Tibial artery (tissue), 4 donors: Measurements from ENCODE around the gene DTYMK.
A peak's percentile ranks its signal among the peaks of the same experiment; 100 is the strongest.

Experiments used
- DNase-seq, 2 donors: peaks; one replicate each; pipeline ENCODE4 v3.0.0-alpha.2; 2019
- H3K27ac ChIP-seq, 2 donors: fragments of 200-600 bp; sonication (generic) in 1 of 2; 1 replicate in 1 of 2; 2 replicates in 1 of 2; pipeline ENCODE4 v1.5.1; 2018 to 2019; ENCODE audit warnings: mild to moderate bottlenecking in 1 of 2
- H3K27me3 ChIP-seq, 2 donors: fragments of 200-600 bp; sonication (generic) in 1 of 2; one replicate each; pipeline versions ENCODE4 v1.5.1 to v1.6.0; 2016 to 2019
- H3K36me3 ChIP-seq, 3 donors: fragments of 200-600 bp; sonication (generic) in 2 of 3; one replicate each; pipeline ENCODE4 v1.5.1; 2016 to 2019; ENCODE audit warnings: mild to moderate bottlenecking in 2 of 3
- H3K4me1 ChIP-seq, 4 donors: fragments of 200-600 bp; sonication (generic) in 2 of 4; 1 replicate in 3 of 4; 2 replicates in 1 of 4; pipeline ENCODE4 v1.5.1; 2016 to 2019
- H3K4me3 ChIP-seq, 2 donors: fragments of 200-600 bp; sonication (generic) in 1 of 2; 1 replicate in 1 of 2; 2 replicates in 1 of 2; pipeline ENCODE4 v1.5.1; 2018 to 2019; ENCODE audit warnings: mild to moderate bottlenecking in 2 of 2
- H3K9me3 ChIP-seq, 3 donors: fragments of 200-600 bp; sonication (generic) in 1 of 3; one replicate each; pipeline ENCODE4 v1.5.1; 2016 to 2019
- CTCF ChIP-seq, 2 experiments: fragments of 200-600 bp in 1 of 2; fragments of 450-650 bp in 1 of 2; IDR thresholded peaks; one replicate each; pipeline ENCODE4 v1.5.1; 2017 to 2019; ENCODE audit warnings: antibody characterized with exemption in 2 of 2, mild to moderate bottlenecking in 1 of 2, moderate library complexity in 1 of 2
- intact Hi-C: fragments of 100-400 bp; cut with DNase I; formaldehyde crosslinking; loops from one replicate; pipeline ENCODE4 v1.15.0; 2023; ENCODE audit warnings: low total_unique reads

Gene DTYMK

GRCh38 chr2:241686650-241687425 is at the start of gene DTYMK:
TSS of gene DTYMK (minus strand) at chr2:241686815. CDS start at chr2:241686783, 32 bp downstream.
- no peaks in the 10 kb centered on the region for H3K27me3 ChIP-seq
- no peak for TF ChIP-seq CTCF (IDR thresholded peaks at IDR 0.05)
- peak; percentile 96 to 98 for DNase-seq
- intact Hi-C loops = loop anchor here (2.0 to 10.0 kb wide), 3 partner anchors 45 to 188 kb away; partner anchors contain the start of genes ATG4B, D2HGDH and THAP4
- peaks cover 0 to 33% (median 27%) of the 10 kb centered on the region in 4 donors for H3K4me1 ChIP-seq
- peak within 1 kb of the TSS; percentile 74 to 89 for H3K4me3 ChIP-seq
- no peaks in the 10 kb centered on the region for H3K9me3 ChIP-seq
- H3K27ac ChIP-seq = peak within 1 kb of the TSS; percentile 87 to 95
- H3K36me3 ChIP-seq = peaks cover 7 to 28% (median 9%) of the 10 kb centered on the region in 3 donors

- Histone ChIP-seq H3K4me3 (no peak overlapping the region), H3K4me1 (peaks cover 0 to 17% (median 13%) of the 10 kb centered on the region in 4 donors), H3K36me3 (peaks cover 0 to 12% (median 0%) of the 10 kb centered on the region in 3 donors), H3K27ac (no peak overlapping the region), H3K27me3 (no peaks in the 10 kb centered on the region), H3K9me3 (no peaks in the 10 kb centered on the region)
- no peak for DNase-seq
- intact Hi-C loops = no loop called here
- TF ChIP-seq CTCF (IDR thresholded peaks at IDR 0.05) = no peak
Measured at GRCh38 chr2:241736111-241736510, 49.5 kb upstream of the DTYMK start.

- Histone ChIP-seq H3K27me3 (no peaks in the 10 kb centered on the region), H3K27ac (peak within 1 kb of the TSS; percentile 84 to 87), H3K36me3 (peaks cover 0 to 12% (median 0%) of the 10 kb centered on the region in 3 donors), H3K4me1 (peaks cover 0 to 17% (median 13%) of the 10 kb centered on the region in 4 donors), H3K4me3 (peak within 1 kb of the TSS; percentile 95 to 96), H3K9me3 (no peaks in the 10 kb centered on the region)
- peak; percentile 91 to 96 for DNase-seq
- TF ChIP-seq CTCF (IDR thresholded peaks at IDR 0.05) = no peak
- intact Hi-C loops = loop anchor here (5.0 kb wide), 1 partner anchor 47 kb away; the partner anchor contains the start of gene DTYMK
Measured at GRCh38 chr2:241734467-241735208, 48.0 kb upstream of the DTYMK start, which contains the start of gene D2HGDH. TSS of gene D2HGDH (plus strand) at chr2:241734630. CDS start at chr2:241735225, 595 bp downstream.

- peak overlapping the region; percentile 84 to 87 for H3K27ac ChIP-seq
- DNase-seq = no peak
- intact Hi-C loops = loop anchor here (5.0 kb wide), 1 partner anchor 47 kb away; the partner anchor contains the start of gene DTYMK
- no peaks in the 10 kb centered on the region for H3K9me3 ChIP-seq
- peaks cover 0 to 12% (median 0%) of the 10 kb centered on the region in 3 donors for H3K36me3 ChIP-seq
- H3K4me3 ChIP-seq = peak overlapping the region; percentile 95 to 96
- H3K27me3 ChIP-seq = no peaks in the 10 kb centered on the region
- peaks cover 0 to 17% (median 13%) of the 10 kb centered on the region in 4 donors for H3K4me1 ChIP-seq
- no peak for TF ChIP-seq CTCF (IDR thresholded peaks at IDR 0.05)
Measured at GRCh38 chr2:241734208-241734466, 47.5 kb upstream of the DTYMK start.

GRCh38 chr2:241733391-241734207 is 47.0 kb upstream of the DTYMK start:
- H3K4me3 ChIP-seq = peak overlapping the region; percentile 95 to 96
- intact Hi-C loops = loop anchor here (5.0 kb wide), 1 partner anchor 46 kb away; the partner anchor contains the start of gene DTYMK
- no peaks in the 10 kb centered on the region for H3K27me3 ChIP-seq
- TF ChIP-seq CTCF (IDR thresholded peaks at IDR 0.05) = no peak
- H3K9me3 ChIP-seq = no peaks in the 10 kb centered on the region
- H3K27ac ChIP-seq = peak overlapping the region; percentile 84 to 87
- peaks cover 0 to 17% (median 13%) of the 10 kb centered on the region in 4 donors for H3K4me1 ChIP-seq
- DNase-seq = no peak
- H3K36me3 ChIP-seq = peaks cover 0 to 9% (median 0%) of the 10 kb centered on the region in 3 donors
